Measurements from ENCODE around the gene RNF10. TPM values are rescaled to one million over a fixed set of nuclear protein-coding genes. Genes with fewer than 3 reads are reported as not detected.
A peak's percentile ranks its signal among the peaks of the same experiment; 100 is the strongest.

The RNF10 gene
- total and polyA plus RNA-seq, 9 of the 15 experiments (the other 6 are each of a cell fraction or from before 2014, with no cell fraction given), result 43.0 to 139 (median 80.1) TPM

DNA sequence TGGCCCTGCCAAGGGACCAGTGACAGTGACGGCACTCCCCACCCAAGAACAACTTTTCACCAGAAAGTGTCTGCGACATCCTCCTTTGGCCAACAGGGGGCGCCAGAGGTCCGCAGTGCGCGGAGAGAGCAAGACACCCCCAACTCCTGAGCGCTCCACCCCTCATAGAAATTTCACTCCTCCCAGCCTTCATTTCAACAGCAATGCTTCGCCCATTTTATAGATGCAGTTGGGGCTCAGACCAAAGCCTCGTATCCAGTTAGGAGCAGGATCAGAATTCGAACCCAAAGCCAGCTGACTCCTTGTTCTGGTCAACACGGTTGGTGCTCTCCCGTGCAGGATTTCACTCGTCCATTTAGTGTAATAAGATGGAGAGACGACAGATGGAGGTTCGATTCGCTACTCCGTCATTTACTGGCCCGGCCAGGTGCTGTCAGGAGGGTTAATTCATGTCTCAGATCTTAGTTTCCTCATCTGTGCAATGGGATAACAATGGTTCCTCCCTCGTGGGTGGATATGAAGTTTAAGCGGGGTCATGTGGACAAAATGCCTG, 49.4 kb downstream of the RNF10 start (continued):
- TF ChIP-seq DACH1 (IDR thresholded peaks at IDR 0.05; ENCODE audit: partially characterized antibody), result no peak
- no peak for TF ChIP-seq NCOA6 (IDR thresholded peaks at IDR 0.05)
- TF ChIP-seq HDAC1 (IDR thresholded peaks at IDR 0.05), result 0 out of 4 replicates have a peak, but pooled peaks of 1 of the 2 experiments have one; percentile 12
- TF ChIP-seq, protein P1, sequence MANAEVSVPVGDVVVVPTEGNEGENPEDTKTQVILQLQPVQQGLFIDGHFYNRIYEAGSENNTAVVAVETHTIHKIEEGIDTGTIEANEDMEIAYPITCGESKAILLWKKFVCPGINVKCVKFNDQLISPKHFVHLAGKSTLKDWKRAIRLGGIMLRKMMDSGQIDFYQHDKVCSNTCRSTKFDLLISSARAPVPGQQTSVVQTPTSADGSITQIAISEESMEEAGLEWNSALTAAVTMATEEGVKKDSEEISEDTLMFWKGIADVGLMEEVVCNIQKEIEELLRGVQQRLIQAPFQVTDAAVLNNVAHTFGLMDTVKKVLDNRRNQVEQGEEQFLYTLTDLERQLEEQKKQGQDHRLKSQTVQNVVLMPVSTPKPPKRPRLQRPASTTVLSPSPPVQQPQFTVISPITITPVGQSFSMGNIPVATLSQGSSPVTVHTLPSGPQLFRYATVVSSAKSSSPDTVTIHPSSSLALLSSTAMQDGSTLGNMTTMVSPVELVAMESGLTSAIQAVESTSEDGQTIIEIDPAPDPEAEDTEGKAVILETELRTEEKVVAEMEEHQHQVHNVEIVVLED (CRISPR knock-in tag; IDR thresholded peaks at IDR 0.05), result no peak
- no peak for TF ChIP-seq CBX5 (IDR thresholded peaks at IDR 0.05; ENCODE audit: borderline replicate concordance, low read depth)
- no peak for TF ChIP-seq EGR1 (conservative IDR thresholded peaks at IDR 0.05)
- no peak for TF ChIP-seq TEAD4 (IDR thresholded peaks at IDR 0.05; ENCODE audit: low read length)
- no peak for TF ChIP-seq TEAD4 (CRISPR knock-in tag; IDR thresholded peaks at IDR 0.05; ENCODE audit: borderline replicate concordance)
- TF ChIP-seq, protein P2, sequence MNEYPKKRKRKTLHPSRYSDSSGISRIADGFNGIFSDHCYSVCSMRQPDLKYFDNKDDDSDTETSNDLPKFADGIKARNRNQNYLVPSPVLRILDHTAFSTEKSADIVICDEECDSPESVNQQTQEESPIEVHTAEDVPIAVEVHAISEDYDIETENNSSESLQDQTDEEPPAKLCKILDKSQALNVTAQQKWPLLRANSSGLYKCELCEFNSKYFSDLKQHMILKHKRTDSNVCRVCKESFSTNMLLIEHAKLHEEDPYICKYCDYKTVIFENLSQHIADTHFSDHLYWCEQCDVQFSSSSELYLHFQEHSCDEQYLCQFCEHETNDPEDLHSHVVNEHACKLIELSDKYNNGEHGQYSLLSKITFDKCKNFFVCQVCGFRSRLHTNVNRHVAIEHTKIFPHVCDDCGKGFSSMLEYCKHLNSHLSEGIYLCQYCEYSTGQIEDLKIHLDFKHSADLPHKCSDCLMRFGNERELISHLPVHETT (CRISPR knock-in tag; conservative IDR thresholded peaks at IDR 0.05 in 1 of 2, IDR thresholded peaks at IDR 0.05 in 1 of 2), result no peak
- TF ChIP-seq, protein P3, sequence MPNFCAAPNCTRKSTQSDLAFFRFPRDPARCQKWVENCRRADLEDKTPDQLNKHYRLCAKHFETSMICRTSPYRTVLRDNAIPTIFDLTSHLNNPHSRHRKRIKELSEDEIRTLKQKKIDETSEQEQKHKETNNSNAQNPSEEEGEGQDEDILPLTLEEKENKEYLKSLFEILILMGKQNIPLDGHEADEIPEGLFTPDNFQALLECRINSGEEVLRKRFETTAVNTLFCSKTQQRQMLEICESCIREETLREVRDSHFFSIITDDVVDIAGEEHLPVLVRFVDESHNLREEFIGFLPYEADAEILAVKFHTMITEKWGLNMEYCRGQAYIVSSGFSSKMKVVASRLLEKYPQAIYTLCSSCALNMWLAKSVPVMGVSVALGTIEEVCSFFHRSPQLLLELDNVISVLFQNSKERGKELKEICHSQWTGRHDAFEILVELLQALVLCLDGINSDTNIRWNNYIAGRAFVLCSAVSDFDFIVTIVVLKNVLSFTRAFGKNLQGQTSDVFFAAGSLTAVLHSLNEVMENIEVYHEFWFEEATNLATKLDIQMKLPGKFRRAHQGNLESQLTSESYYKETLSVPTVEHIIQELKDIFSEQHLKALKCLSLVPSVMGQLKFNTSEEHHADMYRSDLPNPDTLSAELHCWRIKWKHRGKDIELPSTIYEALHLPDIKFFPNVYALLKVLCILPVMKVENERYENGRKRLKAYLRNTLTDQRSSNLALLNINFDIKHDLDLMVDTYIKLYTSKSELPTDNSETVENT (CRISPR knock-in tag; IDR thresholded peaks at IDR 0.05), result no peak
- no peak for TF ChIP-seq GABPA (tag; conservative IDR thresholded peaks at IDR 0.05; ENCODE audit: low read depth)
- no peak for TF ChIP-seq GTF2A2 (tag; IDR thresholded peaks at IDR 0.05)
- TF ChIP-seq ATF1 (CRISPR knock-in tag; IDR thresholded peaks at IDR 0.05), result no peak
- no peak for TF ChIP-seq ATF1 (tag; IDR thresholded peaks at IDR 0.05)
- TF ChIP-seq TBL1XR1 (IDR thresholded peaks at IDR 0.05; ENCODE audit: low read length in 2 of 2), result no peak
- no peak for TF ChIP-seq TRIM28 (IDR thresholded peaks at IDR 0.05)
- TF ChIP-seq CREM (IDR thresholded peaks at IDR 0.05; ENCODE audit: low read depth), result 0 out of 2 replicates have a peak, but pooled peaks have one; percentile 30
- TF ChIP-seq TAF1 (IDR thresholded peaks at IDR 0.05; ENCODE audit: control insufficient read depth, extremely low read depth, insufficient read depth, low read length, severe bottlenecking), result no peak
- no peak for TF ChIP-seq POLR3G (IDR thresholded peaks at IDR 0.05; ENCODE audit: extremely low read depth, insufficient read length, insufficient replicate concordance)
- TF ChIP-seq ZNF444 (CRISPR knock-in tag; IDR thresholded peaks at IDR 0.05), result no peak
- TF ChIP-seq HDAC3 (IDR thresholded peaks at IDR 0.05; ENCODE audit: borderline replicate concordance, partially characterized antibody), result no peak
- TF ChIP-seq ZNF24 (IDR thresholded peaks at IDR 0.05), result no peak; the same call in 1 of the 2 replicates
- no peak for TF ChIP-seq CCAR2 (IDR thresholded peaks at IDR 0.05; ENCODE audit: low read depth, low read length)
- TF ChIP-seq HIVEP1 (CRISPR knock-in tag; IDR thresholded peaks at IDR 0.05), result no peak
- TF ChIP-seq, protein P4, sequence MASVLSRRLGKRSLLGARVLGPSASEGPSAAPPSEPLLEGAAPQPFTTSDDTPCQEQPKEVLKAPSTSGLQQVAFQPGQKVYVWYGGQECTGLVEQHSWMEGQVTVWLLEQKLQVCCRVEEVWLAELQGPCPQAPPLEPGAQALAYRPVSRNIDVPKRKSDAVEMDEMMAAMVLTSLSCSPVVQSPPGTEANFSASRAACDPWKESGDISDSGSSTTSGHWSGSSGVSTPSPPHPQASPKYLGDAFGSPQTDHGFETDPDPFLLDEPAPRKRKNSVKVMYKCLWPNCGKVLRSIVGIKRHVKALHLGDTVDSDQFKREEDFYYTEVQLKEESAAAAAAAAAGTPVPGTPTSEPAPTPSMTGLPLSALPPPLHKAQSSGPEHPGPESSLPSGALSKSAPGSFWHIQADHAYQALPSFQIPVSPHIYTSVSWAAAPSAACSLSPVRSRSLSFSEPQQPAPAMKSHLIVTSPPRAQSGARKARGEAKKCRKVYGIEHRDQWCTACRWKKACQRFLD (CRISPR knock-in tag; IDR thresholded peaks at IDR 0.05), result no peak

Data from K562 (cell line).